Vagina (tissue), 2 donors: ENCODE data around the gene ABCC2.

Source experiments
- POLR2A ChIP-seq, 2 donors: fragments of 450-650 bp; IDR thresholded peaks; one replicate each; pipeline ENCODE4 v1.6.1; 2017; ENCODE audit warnings: antibody characterized with exemption in 2 of 2, mild to moderate bottlenecking in 2 of 2, moderate library complexity in 2 of 2
- POLR2AphosphoS5 ChIP-seq, 2 donors: sonication (generic); formaldehyde crosslinking; IDR thresholded peaks; one replicate each; pipeline ENCODE4 v1.9.0; 2017; ENCODE audit warnings: antibody characterized with exemption in 2 of 2, mild to moderate bottlenecking in 2 of 2, low read depth in 1 of 2; ENCODE audit not compliant: insufficient read depth in 1 of 2
- TF ChIP-seq, protein P1 (sequence below), 3 experiments: fragments of 450-650 bp in 2 of 3; fragments of 200-600 bp in 1 of 3; sonication (generic) in 1 of 3; IDR thresholded peaks; one replicate each; pipeline ENCODE4 v1.5.1; 2017 to 2019; ENCODE audit warnings: antibody characterized with exemption in 3 of 3, mild to moderate bottlenecking in 2 of 3, moderate library complexity in 2 of 3

DNA sequence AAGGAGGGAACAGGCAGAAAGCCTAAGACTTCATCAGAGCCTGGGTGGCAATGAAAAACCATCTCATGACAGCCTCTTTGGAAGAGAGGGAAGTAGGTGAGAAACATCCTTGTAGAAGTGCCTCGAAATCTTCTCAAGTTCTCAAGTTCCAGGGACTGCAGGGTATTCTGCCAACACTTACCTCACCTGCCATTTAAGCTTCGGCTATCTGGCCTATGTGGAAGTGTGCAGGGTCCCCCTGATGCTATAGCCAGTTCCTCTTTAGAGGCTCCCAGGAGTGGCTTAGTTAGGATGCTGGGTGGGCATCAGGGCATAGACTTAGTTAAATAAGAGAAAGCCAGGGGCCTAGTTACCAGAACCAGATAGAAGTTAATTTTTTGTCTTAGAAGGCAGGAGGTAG is 27.0 kb downstream of the ABCC2 start:
- TF ChIP-seq, protein P1, sequence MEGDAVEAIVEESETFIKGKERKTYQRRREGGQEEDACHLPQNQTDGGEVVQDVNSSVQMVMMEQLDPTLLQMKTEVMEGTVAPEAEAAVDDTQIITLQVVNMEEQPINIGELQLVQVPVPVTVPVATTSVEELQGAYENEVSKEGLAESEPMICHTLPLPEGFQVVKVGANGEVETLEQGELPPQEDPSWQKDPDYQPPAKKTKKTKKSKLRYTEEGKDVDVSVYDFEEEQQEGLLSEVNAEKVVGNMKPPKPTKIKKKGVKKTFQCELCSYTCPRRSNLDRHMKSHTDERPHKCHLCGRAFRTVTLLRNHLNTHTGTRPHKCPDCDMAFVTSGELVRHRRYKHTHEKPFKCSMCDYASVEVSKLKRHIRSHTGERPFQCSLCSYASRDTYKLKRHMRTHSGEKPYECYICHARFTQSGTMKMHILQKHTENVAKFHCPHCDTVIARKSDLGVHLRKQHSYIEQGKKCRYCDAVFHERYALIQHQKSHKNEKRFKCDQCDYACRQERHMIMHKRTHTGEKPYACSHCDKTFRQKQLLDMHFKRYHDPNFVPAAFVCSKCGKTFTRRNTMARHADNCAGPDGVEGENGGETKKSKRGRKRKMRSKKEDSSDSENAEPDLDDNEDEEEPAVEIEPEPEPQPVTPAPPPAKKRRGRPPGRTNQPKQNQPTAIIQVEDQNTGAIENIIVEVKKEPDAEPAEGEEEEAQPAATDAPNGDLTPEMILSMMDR (IDR thresholded peaks at IDR 0.05) = no peak
- TF ChIP-seq POLR2A (IDR thresholded peaks at IDR 0.05) = no peak
- TF ChIP-seq POLR2AphosphoS5 (IDR thresholded peaks at IDR 0.05; ENCODE audit: insufficient read depth in 1 of 2, low read depth in 1 of 2) = no peak
